ENCODE results near the gene AFF1.

DNA sequence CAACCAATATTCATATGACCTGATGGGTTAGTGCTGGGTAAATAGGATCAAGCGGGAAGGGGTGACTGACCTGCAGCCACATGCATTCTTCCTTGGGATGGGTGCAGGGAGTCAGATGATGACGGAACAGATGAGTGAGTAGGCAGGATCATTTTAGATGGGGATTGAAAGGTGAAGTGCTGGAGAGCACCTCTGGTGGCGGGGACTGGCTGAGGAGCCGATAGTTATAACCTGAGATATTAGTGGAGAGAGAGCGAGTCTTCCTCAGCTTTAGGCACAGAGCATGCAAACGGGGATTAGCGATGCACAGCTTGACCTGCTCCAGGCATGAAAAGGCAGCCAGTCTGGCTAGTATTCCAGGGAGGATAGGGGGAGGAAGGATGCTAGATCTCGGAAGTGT lies 99.1 kb downstream of the AFF1 start:
- TF ChIP-seq POLR2A (IDR thresholded peaks at IDR 0.05), result no peak
- TF ChIP-seq, protein P1, sequence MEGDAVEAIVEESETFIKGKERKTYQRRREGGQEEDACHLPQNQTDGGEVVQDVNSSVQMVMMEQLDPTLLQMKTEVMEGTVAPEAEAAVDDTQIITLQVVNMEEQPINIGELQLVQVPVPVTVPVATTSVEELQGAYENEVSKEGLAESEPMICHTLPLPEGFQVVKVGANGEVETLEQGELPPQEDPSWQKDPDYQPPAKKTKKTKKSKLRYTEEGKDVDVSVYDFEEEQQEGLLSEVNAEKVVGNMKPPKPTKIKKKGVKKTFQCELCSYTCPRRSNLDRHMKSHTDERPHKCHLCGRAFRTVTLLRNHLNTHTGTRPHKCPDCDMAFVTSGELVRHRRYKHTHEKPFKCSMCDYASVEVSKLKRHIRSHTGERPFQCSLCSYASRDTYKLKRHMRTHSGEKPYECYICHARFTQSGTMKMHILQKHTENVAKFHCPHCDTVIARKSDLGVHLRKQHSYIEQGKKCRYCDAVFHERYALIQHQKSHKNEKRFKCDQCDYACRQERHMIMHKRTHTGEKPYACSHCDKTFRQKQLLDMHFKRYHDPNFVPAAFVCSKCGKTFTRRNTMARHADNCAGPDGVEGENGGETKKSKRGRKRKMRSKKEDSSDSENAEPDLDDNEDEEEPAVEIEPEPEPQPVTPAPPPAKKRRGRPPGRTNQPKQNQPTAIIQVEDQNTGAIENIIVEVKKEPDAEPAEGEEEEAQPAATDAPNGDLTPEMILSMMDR (IDR thresholded peaks at IDR 0.05), result no peak
